Ammon's horn (tissue), 1 donor: Measurements from ENCODE around the gene FANCC.
A peak's percentile ranks its signal among the peaks of the same experiment; 100 is the strongest.
"Not testable (repeated sequence)": the region's sequence is repeated elsewhere in the genome, so short reads cannot be mapped to it uniquely, and the experiment has no call there.

Experiments used
- DNase-seq: peaks from one replicate; pipeline ENCODE4 v3.0.0-alpha.2; 2016; ENCODE audit warnings: low spot score

FANCC gene

DNA sequence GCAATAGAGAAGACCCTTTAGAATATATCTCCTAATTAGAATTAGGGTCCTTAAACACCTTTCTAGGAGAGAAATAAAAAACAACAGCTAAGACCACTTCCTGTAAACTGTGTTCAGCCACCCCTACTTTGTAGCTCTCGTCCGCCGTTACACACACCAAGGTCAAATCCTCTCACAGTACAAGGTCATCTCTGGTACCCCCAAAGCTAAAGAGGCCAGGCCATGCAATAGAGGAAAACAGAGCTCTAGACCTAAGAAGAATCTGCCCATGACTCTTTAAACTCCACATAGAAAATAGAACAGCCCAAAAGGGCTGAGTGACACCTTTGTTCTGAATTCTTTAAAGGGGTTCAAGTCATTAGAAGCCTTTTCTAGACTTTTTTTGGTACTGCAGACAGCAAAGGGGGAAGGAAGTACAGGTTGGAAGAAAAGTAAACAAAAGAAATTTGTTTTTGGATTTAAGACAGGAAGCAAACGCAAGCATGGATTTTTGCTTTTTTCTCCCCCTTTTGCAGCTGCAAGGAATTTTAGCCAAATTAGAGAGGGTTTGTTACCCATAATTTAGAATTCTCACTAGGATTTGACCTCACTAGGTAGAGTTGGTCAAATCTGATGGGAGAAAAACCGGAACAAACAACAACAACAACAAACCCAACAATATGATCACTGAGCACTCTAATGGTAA, 13.4 kb upstream of the FANCC start:
- no peak for DNase-seq

- DNase-seq: not testable (repeated sequence)
Observed at GRCh38 chr9:95329061-95329460, 11.6 kb upstream of the FANCC start.

DNA sequence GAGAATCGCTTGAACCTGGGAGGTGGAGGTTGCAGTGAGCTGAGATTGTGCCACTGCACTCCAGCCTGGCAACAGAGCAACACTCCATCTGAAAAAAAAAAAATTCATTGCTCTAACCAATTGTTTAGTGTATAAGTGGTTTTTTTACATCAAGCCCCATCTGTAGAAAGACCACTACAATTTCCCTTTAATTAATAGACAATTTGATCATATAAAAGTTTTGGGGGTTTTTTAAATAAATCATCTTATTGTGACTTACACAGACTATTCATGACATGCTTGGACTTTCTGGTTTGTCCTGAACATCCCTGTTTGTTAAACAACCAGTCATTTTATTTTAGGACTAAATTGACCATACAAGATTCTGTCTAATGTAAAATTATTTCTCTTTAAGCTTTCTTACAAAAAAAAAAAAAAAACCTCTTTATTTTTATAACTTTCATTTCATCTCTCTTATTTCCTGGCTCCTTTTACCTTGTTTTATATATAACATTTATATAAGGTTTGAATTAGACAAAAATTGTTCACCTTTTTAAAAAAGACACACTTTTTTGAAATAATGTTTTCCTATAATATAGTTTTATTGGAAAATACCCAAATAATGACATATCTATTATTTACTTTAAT, 9.8 kb upstream of the FANCC start:
- no peak for DNase-seq

- DNase-seq: no peak
Observed at GRCh38 chr9:95325221-95325620, 7.7 kb upstream of the FANCC start.

GRCh38 chr9:95317893-95318211, 343 bp upstream of the FANCC start:
- DNase-seq: no peak

- peak; percentile 24 for DNase-seq
Observed at GRCh38 chr9:95316794-95317118, 753 bp downstream of the FANCC start.

- no peak for DNase-seq
Observed at GRCh38 chr9:95316274-95316673, 1.2 kb downstream of the FANCC start.

- DNase-seq: no peak
Observed at GRCh38 chr9:95315108-95315746, 2.3 kb downstream of the FANCC start.

DNA sequence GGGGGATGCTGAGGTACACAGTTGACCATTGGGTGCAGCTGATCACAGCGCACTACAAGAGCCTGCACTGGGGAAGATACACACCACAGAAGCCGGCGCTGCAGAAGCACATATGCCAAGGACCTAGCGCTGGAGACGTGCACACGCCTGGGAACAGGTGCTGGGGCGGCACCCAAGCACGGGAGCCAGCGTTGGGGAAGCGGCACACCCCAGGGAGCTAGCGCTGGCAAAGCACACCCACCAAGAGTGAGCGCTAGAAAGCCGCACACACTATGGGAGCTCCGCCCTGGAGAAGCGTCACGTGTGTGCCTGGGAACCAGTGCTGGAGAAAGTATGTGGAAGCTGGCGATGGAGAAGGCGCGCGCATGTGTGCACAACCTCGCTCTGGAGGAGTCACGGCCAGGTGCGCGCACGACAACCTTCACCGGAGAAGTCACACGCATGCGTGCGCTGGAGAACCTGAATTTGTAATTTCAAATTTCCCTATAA, 4.5 kb downstream of the FANCC start:
- DNase-seq: peak; percentile 71

GRCh38 chr9:95311961-95312360, 5.5 kb downstream of the FANCC start:
- no peak for DNase-seq

- no peak for DNase-seq
Observed at GRCh38 chr9:95307538-95307937, 10.0 kb downstream of the FANCC start.

DNA sequence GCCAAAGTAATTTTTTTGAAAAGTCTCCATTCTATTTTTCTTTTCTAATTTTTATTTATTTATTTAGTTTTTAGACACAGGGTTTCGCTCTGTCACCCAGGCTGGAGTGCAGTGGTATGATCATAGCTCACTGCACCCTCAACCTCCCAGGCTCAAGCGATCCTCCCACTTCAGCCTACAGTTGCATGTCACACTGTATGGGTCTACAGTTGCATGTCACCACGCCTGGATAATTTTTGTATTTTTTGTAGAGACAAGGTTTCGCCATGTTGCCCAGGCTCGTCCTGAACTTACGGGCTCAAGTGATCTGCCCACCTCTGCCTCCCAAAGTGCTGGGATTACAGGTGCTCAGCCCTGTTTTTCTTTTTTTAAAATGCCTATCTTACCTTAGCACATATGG, 10.7 kb downstream of the FANCC start:
- no peak for DNase-seq

DNA sequence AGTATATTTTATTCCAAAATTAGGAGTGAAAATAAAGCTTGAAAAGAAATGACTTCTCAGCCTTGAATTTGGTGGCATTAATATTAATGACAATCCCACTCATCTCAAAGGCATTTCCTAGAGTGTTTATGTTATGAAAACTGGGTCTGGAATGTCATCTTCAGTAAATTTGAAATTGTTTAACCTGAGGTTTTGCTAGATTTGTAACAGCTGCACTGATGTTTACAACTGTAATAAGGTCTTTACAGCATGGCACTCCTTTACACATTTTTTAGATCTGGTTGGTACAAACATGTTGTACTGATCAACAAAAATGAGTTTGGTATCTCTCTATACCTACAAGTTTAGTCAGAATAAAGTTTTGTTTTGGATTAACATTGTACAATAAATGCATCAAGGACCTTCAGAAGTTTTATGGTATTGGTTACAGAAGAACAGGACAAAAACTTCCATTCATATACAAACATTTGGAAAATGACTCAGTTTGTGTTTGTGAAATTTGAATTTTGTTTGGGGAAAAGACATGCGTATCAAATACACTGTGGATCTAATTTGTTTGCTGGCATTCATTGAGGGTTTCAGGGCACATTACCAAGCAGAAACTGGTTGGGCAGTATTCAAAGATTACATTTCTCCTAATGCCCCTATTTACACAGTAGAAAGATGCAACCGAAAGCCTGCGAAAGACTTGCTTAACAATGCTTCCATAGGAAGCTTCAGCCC, 11.6 kb downstream of the FANCC start:
- DNase-seq: no peak

DNA sequence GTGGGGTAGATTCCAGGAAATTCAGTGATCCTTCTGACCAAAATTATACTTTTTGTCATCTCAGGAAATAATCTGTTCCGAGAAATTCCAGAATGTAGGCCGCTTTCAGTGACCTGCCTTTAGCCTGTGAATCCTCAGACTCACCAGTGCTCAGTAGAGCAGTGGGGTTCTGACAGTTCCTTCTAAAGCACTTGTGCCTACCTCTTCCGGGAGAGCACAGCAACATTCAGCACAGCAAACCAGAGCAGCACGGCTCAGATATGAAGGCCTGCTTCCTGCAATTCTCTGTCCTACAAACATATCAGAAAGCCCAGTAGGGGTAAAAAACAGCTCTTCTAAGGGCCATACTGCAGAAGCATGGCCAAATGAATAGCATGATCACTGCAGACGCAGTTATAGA, 15.0 kb downstream of the FANCC start:
- no peak for DNase-seq

GRCh38 chr9:95297760-95298159, 19.7 kb downstream of the FANCC start:
- DNase-seq: no peak

DNA sequence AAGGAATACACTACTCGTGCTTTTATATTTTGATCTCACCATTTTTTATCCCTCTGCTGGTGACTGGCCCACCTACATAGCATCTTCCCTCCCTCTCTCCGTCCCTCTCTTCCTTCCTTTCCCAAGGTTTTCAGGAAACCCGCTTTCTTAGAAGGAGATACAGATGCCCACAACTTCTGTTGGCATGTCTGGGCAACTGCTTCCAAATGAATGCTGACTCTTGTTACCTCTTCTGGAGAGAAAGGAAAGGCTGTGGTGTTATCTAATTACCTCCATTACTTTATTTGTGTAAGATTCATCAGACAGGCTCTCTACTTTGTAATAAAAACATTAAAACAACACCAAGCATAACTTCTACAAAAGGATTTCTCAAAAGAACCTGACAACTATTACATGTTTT, 20.2 kb downstream of the FANCC start:
- DNase-seq: no peak

DNA sequence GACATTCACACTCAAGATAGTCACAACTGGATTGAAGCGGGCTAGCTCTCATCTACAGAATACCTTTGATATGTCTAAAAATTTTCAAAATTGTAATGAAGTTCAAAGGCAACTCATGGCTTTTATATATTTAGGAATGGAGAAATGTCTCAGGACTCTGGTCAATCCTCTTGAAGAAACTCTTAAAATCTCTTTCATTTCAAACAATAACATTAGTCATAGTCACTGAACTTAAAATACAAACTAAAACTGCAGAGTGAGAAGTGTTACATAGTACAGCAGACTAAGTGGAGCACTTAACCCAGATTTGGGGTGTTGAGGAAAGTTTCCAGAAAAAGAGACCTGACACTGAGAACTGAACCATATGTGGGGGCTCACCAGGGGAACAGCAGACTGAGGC, 20.7 kb downstream of the FANCC start:
- DNase-seq: no peak

DNA sequence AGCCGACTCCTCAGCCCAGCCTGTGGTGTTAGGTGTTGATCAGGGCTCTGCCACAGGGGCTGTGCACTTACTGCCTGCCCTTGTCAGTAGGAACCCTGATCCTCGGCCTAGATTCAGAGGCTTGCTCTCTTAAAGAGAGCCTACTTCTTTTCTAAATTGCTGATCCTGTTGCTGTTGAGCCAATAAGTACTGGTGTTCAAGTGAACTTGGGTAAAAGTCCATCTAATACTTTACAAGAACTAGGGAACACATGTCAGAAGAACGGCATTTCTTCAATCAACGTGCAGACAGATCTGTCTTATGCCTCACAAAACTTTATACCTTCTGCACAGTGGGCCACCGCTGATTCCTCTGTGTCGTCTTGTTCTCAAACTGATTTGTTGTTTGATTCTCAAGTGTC, 24.2 kb downstream of the FANCC start:
- DNase-seq: not testable (repeated sequence)

- DNase-seq: no peak
Observed at GRCh38 chr9:95292226-95292625, 25.3 kb downstream of the FANCC start.

GRCh38 chr9:95286151-95286550, 31.4 kb downstream of the FANCC start:
- no peak for DNase-seq

- no peak for DNase-seq
Observed at GRCh38 chr9:95285307-95285706, 32.2 kb downstream of the FANCC start.

- no peak for DNase-seq
Observed at GRCh38 chr9:95284162-95285080, 33.1 kb downstream of the FANCC start.
